ENCODE measurements around the gene CPEB2. TPM values are rescaled to one million over a fixed set of nuclear protein-coding genes. Genes with fewer than 3 reads are reported as not detected.
"Not testable (repeated sequence)": the region's sequence is repeated elsewhere in the genome, so short reads cannot be mapped to it uniquely, and the experiment has no call there.

Gene CPEB2
- total RNA-seq, 1 experiment from 2014 or later: 22.1 TPM

DNA sequence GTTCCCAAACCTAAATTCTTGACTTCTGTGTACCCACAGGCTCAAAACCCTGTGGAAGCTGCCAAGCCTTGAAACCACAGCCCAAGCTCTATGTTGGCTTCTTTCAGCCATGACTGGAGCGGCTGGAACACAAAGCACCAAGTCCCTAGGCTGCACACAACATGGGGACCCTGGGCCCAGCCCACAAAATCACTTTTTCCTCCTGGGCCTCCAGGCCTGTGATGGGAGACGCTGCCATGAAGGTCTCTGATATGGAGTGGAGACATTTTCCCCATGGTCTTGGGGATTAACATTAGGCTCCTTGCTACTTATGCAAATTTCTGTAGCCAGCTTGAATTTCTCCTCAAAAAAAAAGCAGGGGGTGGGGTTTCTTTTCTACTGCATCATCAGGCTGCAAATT lies 84.0 kb downstream of the CPEB2 start:
- DNase-seq (ENCODE audit: low read depth, low spot score); in situ Hi-C loops (cut with HindIII; ENCODE audit: low pct_unique_long_range_greater_than_20kb, low sequenced_read_pairs): not testable (repeated sequence)

DNA sequence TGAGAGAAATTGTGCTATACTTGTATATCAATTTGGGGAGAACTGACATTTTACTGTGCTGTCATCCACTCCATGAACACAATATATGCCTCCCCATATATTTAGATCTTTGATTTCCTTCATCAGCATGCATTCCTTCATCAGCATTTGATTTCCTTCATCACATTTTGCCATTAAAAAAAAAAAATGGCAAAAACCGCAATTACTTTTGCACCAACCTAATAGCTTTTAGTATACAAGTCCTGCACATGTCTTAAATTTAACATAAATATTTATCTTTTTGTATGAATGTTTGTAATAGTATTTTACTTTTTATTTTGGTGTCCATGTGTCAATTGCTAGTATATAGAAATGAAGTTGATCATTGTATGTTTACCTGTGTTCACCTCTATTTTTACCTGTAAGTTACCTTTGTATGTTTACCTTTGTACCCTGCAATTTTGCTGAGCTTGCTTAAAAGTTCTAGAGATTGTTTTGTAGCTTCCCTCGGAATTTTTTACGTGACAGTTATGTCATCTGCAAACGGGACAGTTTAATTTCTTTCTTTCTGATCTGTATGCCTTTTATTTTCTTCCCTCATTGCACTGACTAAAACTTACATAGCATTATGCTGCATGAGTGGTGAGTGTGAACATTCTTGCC lies 86.2 kb downstream of the CPEB2 start:
- in situ Hi-C loops (cut with HindIII; ENCODE audit: low pct_unique_long_range_greater_than_20kb, low sequenced_read_pairs): no loop called here
- DNase-seq (ENCODE audit: low read depth, low spot score): no peak

DNA sequence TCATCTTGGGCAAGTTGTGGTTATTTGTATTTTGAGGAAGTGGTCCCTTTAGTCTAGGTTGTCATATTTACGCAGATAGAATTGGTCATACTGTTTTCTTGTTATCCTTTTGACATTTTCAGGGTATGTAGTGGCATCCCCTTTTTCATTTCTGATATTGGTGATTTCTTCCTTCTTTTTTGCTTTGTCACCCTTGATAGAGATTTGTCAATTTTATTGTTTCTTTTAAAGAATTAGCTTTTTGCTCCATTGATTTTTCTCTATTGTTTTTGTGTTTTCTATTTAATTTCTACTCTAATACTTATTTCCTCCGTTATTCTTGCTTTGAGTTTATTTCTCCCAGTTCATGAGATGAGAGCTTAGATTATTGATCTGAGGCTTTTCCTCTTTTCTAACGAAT lies 87.7 kb downstream of the CPEB2 start:
- no peak for DNase-seq (ENCODE audit: low read depth, low spot score)
- in situ Hi-C loops (cut with HindIII; ENCODE audit: low pct_unique_long_range_greater_than_20kb, low sequenced_read_pairs): no loop called here

DNA sequence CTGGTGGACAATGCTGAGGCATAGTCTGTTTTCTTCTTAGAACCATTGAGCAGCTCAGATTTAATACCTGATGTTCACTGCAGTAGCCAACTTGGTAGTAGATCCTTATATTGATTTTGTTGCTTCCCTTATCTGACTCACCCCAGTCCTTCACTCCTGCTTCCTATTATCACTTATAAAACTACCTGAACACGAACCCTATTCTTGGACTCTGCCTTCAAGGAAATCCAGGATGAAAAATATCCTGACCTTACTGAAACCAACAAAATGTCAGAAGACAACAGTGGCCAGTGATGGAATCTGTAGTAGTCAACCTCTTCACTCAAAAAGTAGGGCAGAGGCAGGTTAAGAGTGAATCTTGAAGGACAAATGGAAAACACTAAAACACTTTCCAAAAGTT lies 98.1 kb downstream of the CPEB2 start:
- in situ Hi-C loops (cut with HindIII; ENCODE audit: low pct_unique_long_range_greater_than_20kb, low sequenced_read_pairs): no loop called here
- DNase-seq (ENCODE audit: low read depth, low spot score): no peak

DNA sequence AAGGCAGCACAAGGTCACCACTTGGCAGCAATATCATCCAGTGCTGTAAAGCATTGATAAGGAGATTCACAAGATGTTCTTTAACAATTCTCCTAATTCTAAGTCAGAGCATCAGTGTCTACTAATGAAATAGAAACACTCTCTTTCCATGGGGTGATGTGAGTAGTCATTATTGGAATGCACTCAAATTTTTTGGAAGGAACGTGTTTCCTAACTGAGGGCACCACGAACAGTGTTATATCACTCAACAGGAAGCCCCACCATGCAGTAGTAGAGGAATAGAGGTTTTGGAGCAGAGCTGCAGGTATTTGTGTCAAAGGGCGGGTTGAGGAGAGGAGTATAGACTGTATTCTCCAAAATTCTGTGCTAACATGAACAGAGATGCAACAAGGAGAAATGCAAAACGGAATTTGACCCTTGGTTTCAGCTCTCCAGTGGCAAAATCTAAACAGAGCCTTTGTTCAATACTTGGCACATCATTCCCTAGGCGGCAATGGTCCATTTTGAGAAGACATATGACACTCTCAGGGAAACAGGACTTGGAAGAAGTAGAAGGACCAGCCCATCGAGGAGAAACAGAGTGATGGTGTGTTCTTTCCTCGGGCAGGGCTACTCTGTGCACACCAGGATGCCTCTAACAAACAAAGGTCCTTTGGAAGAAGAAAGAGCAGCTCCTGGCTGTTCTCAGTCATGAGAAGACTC lies 98.9 kb downstream of the CPEB2 start:
- in situ Hi-C loops (cut with HindIII; ENCODE audit: low pct_unique_long_range_greater_than_20kb, low sequenced_read_pairs): no loop called here
- DNase-seq (ENCODE audit: low read depth, low spot score): peak; percentile 98

DNA sequence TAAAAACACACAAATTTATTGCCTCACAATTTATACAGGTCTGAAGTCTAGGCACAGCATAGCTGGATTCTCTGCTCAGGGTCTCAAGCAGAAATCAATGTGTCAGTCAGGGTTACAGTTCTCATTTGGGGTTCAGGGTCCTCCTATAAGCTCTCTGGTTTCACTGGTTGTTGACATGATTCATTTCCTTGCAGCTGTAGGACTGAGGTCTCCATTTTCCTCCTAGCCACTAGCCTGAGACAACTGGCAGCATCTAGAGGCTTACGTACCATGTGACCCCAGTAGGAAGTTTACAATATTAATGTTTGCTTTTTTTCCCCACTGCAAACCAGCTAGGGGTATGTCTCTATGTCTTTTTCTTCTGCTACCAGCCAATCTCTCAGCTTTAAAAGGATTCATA lies 102.5 kb downstream of the CPEB2 start:
- in situ Hi-C loops (cut with HindIII; ENCODE audit: low pct_unique_long_range_greater_than_20kb, low sequenced_read_pairs): no loop called here
- no peak for DNase-seq (ENCODE audit: low read depth, low spot score)

DNA sequence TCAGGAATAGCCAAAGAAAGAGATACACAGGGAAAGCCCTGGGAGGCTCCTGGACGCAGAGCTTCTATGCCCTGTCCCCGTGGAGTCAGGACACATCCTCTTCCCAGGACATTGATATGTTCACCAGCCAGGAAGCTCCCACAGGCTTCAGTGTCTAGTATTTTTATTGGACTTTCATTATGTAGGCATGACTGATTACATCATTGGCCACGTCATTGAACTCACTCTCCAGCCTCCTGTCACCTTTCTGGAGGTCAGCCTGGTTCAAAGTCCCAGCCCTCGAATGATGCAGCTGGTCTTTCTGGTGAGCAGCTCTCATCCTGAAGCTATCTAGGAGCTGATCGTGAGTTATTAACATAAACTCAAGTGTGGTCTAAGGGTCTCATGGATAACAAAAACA lies 104.1 kb downstream of the CPEB2 start:
- in situ Hi-C loops (cut with HindIII; ENCODE audit: low pct_unique_long_range_greater_than_20kb, low sequenced_read_pairs): no loop called here
- DNase-seq (ENCODE audit: low read depth, low spot score): peak; percentile 6

DNA sequence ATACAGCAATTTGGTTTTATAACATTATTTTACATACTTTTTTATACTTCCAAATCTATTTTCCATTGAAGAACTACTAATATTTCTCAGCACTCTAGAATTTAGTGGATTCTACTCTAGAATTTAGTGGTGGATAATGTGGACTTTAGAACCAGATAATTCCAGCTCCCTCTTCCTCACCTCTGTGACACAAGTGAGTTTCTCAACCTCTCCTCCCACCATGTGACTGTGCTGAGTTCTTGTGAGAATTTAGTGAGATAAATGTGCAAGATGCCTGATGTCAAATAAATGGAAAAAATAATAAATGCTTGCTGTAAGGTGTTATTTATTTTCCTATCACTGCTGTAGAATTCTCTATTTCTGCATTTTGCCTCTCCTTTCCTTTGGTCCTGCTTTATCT lies 107.3 kb downstream of the CPEB2 start:
- no peak for DNase-seq (ENCODE audit: low read depth, low spot score)
- in situ Hi-C loops (cut with HindIII; ENCODE audit: low pct_unique_long_range_greater_than_20kb, low sequenced_read_pairs): no loop called here

DNA sequence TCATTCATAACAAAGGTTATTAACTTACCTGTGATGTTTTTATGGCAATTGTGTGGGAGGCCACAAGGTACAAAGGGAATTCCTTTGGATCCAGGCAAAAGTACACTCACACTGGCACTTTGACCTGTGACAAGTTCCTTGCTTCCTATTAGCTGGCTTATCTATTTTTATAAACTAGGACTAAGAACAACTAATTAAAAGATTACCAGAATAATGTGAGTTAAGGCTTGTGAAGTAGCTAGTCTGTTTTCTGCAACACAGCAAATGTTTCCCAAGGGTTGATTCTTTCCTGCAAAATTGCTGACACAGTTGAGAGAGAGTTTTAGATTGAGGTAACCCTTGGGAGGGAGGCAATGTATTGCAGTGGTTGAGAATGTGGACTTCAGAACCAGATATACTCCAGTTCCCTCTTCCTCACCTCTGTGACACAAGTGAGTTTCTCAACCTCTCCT lies 107.9 kb downstream of the CPEB2 start:
- in situ Hi-C loops (cut with HindIII; ENCODE audit: low pct_unique_long_range_greater_than_20kb, low sequenced_read_pairs): no loop called here
- no peak for DNase-seq (ENCODE audit: low read depth, low spot score)

DNA sequence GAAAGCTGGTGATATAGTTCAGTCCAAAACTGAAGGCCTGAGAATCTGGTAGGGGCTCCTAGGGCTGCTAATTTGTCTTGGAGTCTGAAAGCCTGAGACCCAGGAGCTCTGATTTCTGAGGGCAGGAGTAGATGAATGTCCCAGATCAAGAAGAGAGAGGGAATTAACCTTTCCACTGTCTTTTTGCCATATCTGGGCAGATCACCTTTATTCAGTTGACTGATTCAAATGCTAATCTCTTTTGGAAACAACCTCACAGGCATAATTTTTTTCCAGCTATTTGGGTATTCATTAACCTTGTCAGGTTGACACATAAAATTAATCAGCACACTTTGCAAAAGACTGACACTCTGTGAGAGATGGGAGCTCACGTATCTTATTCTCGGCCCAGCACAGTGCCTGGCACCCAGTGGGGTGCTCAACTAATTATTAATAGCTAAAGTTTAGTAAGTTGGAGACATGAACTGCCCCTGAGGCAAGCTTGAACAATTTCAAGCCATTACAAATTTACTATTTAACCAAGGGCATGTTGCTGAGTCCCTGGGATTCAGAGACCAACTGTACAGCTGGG lies 114.3 kb downstream of the CPEB2 start:
- DNase-seq (ENCODE audit: low read depth, low spot score): no peak
- in situ Hi-C loops (cut with HindIII; ENCODE audit: low pct_unique_long_range_greater_than_20kb, low sequenced_read_pairs): no loop called here

DNA sequence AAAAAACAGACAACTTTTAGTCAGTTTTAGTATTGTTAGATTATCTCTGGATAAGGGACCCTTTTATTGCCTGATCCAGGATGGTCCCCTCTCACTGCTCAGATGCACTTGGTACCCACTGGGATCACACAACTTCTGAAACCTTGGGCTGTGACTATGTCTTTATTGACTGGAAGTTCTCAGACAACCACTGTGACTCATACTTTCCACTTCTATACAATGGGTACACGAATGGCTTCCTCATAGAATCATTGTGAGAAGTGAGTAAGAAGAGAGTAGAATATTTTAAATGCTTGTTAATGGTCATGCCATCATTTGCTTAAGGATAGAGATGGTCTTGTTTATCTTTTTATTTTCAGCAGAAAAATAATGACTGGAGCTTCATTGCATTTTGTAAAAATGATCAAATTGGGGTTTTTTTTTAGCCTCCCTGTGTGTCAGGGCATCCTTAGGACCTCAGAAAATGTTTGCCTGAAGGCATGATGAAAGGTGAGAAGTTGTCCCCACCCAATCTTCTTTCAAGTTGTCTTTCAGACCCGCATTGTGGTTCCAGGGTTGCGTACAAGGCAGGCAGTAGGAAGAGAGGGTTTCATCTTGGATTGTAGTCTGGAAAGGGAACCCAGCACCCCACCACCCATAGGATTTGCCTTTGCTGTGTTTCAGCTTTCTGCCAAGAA lies 115.1 kb downstream of the CPEB2 start:
- no peak for DNase-seq (ENCODE audit: low read depth, low spot score)
- in situ Hi-C loops (cut with HindIII; ENCODE audit: low pct_unique_long_range_greater_than_20kb, low sequenced_read_pairs): no loop called here

DNA sequence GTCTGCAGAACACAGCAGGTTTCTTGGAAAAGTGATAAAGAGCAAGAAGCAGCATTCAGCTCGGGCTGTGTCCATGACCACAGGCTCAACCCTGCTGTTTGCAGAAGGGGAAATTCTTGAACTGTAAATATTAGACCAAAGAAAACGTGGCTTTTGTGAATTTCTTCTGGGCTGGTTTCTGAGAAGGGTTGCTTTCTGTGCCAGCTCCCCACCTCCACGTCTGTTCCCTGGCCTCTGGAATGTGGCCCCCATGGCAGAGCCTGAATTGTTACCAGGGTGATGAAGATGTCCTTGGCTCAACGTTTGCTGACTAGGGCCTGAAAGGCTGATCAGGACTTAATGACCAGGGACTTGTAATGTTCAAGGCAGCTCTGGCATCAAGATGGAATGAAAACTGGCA lies 116.0 kb downstream of the CPEB2 start:
- in situ Hi-C loops (cut with HindIII; ENCODE audit: low pct_unique_long_range_greater_than_20kb, low sequenced_read_pairs): no loop called here
- no peak for DNase-seq (ENCODE audit: low read depth, low spot score)
